Activated T-helper 1 cell treated with anti-CD3 and anti-CD28 coated beads, Interleukin-12 subunit alpha, Interleukin-12 subunit beta, Interleukin-2, Interleukin-4 antibody, amounts not matched to agents 30 ng/mL and 10 ng/mL and 1 ng/mL, durations not matched to agents 14 hours and 24 hours and 36 hours (primary cell): ENCODE data around the gene YY1. TPM values are rescaled to one million over a fixed set of nuclear protein-coding genes. Genes with fewer than 3 reads are reported as not detected.
"Not testable (repeated sequence)": the region's sequence is repeated elsewhere in the genome, so short reads cannot be mapped to it uniquely, and the experiment has no call there.

Experiments used
- DNase-seq: peaks from one replicate; pipeline ENCODE4 v3.0.0; 2021; ENCODE audit warnings: low spot score
- H3K27ac Mint-ChIP-seq: one replicate; pipeline ENCODE4 v1.8.0; 2021; ENCODE audit warnings: mild to moderate bottlenecking, mixed read lengths
- H3K27me3 Mint-ChIP-seq: one replicate; pipeline ENCODE4 v1.8.0; 2022; ENCODE audit warnings: mild to moderate bottlenecking, moderate library complexity, mixed read lengths; ENCODE audit not compliant: insufficient read depth
- H3K36me3 Mint-ChIP-seq: one replicate; pipeline ENCODE4 v1.8.0; 2021; ENCODE audit warnings: low read depth, mixed read lengths
- H3K4me1 Mint-ChIP-seq: one replicate; pipeline ENCODE4 v1.8.0; 2021; ENCODE audit warnings: low read depth, mixed read lengths
- H3K4me3 Mint-ChIP-seq: one replicate; pipeline ENCODE4 v1.8.0; 2021; ENCODE audit warnings: mild to moderate bottlenecking, moderate library complexity, mixed read lengths
- H3K9me3 Mint-ChIP-seq: one replicate; pipeline ENCODE4 v1.8.0; 2021; ENCODE audit warnings: mixed read lengths
- intact Hi-C: fragments of 100-400 bp; cut with micrococcal nuclease; formaldehyde crosslinking; loops from one replicate; pipeline ENCODE4 v1.15.1; 2024
- total RNA-seq: library from RNA; stranded (reverse); gene quantifications from 2 replicates; pipeline ENCODE4 v1.2.3, GENCODE V29; 2022

YY1 gene
- total RNA-seq, 1 donor from 2014 or later: 110 TPM

DNA sequence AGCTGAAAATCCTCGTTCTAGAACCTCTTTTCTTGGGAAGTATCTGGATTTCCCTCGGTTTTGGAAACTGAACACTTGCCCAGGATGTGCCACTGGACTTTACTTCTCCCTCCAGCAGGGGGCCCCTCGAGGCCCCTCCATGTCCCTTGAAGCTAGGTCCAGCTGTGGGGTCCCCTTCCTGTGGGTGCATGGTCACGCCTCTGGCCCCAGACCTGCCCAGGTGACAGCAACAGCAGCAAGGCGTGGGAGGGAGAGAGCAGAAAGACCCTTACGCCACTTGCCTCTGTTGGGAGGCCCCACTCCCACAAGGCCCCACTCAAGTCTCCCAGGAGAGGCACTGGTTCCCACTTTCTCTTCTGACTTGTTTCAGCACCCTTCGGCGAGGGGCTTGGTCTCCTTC lies 64.2 kb downstream of the YY1 start:
- Mint-ChIP-seq H3K27ac (no peak overlapping the region), H3K9me3 (no peaks in the 10 kb centered on the region), H3K36me3 (no peaks in the 10 kb centered on the region), H3K27me3 (peaks cover 7% of the 10 kb centered on the region), H3K4me3 (no peak overlapping the region), H3K4me1 (peaks cover 22% of the 10 kb centered on the region)
- DNase-seq: no peak
- intact Hi-C loops: loop anchor here (1.0 kb wide), 1 partner anchor 74 kb away; no protein-coding TSS in a partner anchor

DNA sequence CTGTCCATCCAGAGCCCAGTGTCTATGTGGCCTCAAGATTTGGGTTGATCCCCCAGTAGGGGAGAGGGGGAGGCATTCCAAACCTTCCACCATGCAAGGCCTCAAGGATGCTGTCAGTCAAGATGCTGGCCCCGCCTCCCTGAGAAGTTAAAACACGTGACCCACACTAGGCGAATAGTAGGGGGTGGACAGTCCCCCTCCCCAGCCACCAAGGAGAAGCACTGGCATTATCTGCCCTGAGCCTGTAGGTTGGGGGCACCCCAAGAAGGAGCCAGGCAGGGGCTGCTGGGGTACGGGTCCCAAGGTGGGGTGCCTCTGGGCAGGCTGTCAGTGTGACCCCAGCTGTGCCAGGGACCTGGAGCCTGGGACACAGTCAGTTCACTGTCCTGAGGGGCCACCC lies 65.0 kb downstream of the YY1 start:
- Mint-ChIP-seq H3K4me3 (no peak overlapping the region), H3K36me3 (no peaks in the 10 kb centered on the region), H3K27me3 (peaks cover 12% of the 10 kb centered on the region), H3K27ac (no peak overlapping the region), H3K4me1 (peaks cover 22% of the 10 kb centered on the region), H3K9me3 (no peaks in the 10 kb centered on the region)
- no peak for DNase-seq
- intact Hi-C loops: loop anchor here (1.0 kb wide), 1 partner anchor 73 kb away; no protein-coding TSS in a partner anchor

DNA sequence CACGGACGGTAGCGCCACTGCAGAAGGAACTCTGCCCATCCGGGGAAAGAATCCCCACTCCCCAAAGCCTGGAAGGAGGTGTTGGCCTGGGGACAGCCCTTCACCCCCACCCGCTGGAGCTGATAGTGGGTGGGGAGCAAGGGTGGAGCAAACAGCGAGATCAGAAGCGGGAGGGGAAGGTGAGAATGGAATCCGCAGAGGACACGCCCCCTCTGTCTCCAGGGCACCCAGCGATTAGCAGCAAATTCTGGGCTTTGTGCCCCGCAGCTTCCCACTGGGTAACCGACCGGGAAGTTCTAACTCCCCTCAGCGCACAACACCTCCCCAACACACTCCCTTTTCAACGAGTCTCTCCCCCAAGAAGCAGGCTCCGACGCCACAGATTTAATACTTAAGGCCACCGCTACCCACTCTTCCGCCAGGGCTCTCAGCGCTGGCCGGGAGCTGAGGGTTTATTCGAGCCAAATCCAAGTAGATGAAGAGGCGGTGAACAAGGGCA lies 65.9 kb downstream of the YY1 start:
- peak overlapping the region; percentile 14 for H3K27ac Mint-ChIP-seq
- H3K36me3 Mint-ChIP-seq: no peaks in the 10 kb centered on the region
- H3K4me1 Mint-ChIP-seq: peaks cover 22% of the 10 kb centered on the region
- intact Hi-C loops: loop anchor here (1.0 kb wide), 1 partner anchor 20 kb away; no protein-coding TSS in a partner anchor
- no peak for DNase-seq
- peaks cover 16% of the 10 kb centered on the region for H3K27me3 Mint-ChIP-seq
- H3K9me3 Mint-ChIP-seq: no peaks in the 10 kb centered on the region
- H3K4me3 Mint-ChIP-seq: peak overlapping the region; percentile 81

DNA sequence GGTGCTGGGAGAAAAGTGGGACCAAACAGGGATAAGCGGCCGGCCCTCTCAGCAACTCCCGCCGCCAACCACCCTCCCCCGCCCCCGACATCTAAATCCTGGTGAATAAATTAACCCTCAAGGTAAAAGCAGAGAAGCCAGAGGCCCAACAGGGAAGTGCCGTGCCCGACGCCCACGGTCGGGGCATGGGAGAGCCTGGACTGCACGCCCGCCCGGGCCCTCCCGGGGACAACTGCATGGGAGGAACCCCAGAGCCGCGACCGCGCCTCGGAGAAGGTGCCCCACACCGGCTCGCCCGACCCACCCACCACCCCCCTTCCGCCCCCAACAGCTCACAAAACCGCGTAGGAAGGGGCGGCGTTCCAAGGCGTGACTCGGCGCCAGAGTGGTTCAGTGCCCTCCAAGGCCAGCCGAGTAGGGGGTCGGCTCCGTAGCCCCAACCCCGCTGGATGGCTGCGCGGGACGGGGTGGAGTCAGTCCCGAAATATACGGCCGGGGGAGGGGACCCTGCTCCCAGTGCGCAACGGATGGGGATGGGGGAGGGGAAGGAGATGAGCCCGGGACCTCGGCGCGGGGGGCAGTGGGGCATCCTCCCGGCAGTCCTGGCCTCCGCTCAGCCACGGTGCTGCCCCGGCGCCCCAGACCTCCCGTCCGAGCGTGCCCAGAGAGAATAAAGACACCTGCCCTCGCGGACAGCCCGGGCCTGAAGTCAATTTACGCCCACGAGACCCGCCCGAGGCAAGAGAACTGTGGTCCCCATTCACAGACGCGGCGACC lies 66.6 kb downstream of the YY1 start:
- no peaks in the 10 kb centered on the region for H3K36me3 Mint-ChIP-seq
- H3K9me3 Mint-ChIP-seq: no peaks in the 10 kb centered on the region
- H3K27me3 Mint-ChIP-seq: peaks cover 18% of the 10 kb centered on the region
- H3K4me1 Mint-ChIP-seq: peaks cover 22% of the 10 kb centered on the region
- H3K4me3 Mint-ChIP-seq: peak overlapping the region; percentile 81
- peak; percentile 14 for DNase-seq
- H3K27ac Mint-ChIP-seq: peak overlapping the region; percentile 14
- intact Hi-C loops: loop anchor here (1.0 kb wide), 2 partner anchors 13 to 20 kb away; no protein-coding TSS in a partner anchor

DNA sequence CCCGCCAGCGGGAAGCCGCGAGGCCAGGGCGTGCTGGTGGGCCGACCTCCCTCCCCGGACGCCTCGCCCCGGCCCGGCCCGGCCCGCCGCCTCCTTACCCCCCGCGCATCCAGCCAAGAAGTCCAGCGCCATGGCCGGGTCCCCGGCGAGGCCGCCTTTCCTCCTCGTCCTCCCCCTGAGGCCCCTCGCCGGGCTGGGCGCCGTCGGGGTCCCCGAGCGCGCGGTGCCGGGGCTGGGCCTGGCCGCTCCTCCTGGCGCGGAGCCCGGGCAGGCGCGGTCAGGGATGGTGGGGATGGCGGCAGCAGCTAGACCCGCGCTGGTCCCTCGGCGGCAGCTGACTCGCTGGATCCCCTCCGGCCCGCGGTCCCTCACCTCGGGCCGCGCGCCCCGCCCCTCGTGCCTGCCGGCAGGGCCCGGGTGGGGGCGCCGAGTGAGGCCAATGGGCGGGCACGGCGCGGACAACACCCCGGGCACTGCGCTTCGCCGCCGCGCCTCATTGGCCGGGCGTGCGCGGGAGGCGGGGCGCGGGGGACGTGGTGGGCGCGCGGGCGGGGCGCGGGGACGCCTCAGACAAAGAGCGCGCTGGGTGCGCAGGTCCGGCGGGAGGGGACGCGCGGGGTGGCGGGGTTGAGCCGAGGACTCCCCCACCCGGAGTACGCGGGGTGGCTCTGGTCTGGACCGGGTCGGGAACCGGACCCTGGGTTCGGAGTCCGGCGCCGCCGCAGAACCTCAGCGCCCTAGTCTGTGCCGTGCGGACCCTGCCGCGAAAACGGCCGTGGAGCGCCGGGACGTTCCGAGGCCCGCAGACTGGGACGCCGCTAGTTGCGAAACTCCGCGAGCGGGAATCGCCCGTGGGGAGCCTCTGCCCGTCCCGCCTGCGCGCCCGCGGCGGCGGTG lies 67.4 kb downstream of the YY1 start, which contains the start of gene SLC25A29:
Gene SLC25A29 (minus strand): TSS at position 344 of the 897 bp plus-strand sequence. CDS start 212 bp downstream, at position 132.
- peak within 1 kb of the TSS; percentile 81 for H3K4me3 Mint-ChIP-seq
- peaks cover 22% of the 10 kb centered on the region for H3K4me1 Mint-ChIP-seq
- no peaks in the 10 kb centered on the region for H3K9me3 Mint-ChIP-seq
- intact Hi-C loops: loop anchor here (1.0 kb wide), 1 partner anchor 12 kb away; no protein-coding TSS in a partner anchor
- peak; percentile 68 for DNase-seq
- no peaks in the 10 kb centered on the region for H3K36me3 Mint-ChIP-seq
- peaks cover 21% of the 10 kb centered on the region for H3K27me3 Mint-ChIP-seq
- H3K27ac Mint-ChIP-seq: no peak within 1 kb of the TSS

DNA sequence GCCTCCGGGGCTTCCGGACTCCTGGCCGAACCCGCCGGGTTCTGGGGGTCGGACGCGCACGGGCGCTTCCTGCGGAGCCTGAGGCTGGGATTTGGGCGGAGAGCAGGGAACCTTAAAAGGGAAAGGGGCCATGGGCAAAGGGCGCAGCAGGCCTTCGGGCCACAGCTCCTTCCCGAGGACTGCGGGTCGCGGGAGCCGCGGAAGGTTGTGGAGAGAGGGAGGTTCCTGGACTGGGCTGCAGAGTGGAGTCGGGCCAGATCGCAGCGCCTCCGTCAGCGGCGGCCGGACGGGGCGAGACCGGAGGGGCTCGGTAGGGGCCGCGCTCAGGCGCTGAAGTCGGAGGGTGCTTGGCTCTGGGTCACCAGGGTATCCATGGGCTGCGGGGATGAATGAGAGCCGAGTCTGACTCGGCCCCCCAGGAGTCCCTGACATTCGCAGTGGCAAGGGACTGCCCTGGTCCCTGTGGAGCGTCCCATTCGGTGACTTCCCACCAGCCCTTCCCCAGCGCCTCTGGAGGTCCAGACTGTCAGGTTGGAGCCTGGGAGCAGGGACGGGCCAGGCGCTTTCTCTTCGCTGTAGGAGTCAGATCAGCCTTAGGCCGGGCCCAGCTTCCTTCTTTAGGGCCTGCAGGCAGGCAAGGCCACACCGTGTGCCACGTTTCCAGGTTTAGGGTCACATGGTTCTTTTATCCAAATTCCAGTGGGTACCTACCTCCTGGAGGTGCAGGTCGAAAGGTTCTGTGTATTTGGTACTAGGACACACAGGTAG lies 68.2 kb downstream of the YY1 start:
- Mint-ChIP-seq H3K4me3 (peak overlapping the region; percentile 64), H3K36me3 (no peaks in the 10 kb centered on the region), H3K4me1 (peaks cover 22% of the 10 kb centered on the region), H3K9me3 (no peaks in the 10 kb centered on the region), H3K27ac (no peak overlapping the region), H3K27me3 (peaks cover 29% of the 10 kb centered on the region)
- intact Hi-C loops: loop anchor here (1.0 kb wide), 1 partner anchor 11 kb away; no protein-coding TSS in a partner anchor
- no peak for DNase-seq

DNA sequence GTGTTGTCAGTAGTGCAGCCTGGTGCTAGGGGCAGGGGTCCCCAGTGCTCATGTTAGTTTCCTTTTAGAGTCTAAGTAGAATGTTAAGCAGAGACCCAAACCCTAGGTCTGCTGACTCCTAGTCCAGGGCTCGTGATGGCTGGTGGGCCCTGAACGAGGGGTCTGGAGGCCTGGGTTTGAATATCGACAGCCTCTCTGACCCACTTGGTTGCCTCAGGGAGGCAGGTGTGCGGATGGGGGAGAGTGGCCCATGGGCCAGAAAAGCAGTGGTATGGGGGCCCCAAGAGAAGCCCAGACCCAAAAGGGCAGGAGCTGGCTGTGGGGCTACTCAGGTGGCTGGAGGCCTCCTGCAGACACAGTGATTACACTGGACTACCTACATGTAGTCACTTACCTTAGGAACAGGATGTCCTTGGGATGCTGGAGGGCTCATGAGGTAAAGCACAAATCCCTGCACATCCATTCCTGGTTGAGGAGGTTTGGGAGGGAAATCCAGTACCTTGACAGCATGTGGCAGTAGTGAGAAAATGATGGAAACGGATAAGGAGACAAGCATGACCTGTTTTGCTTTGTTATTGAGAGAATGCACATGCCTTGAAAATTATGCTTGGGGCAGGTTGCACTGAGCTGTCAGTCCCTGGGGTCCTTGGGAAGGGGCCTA lies 69.0 kb downstream of the YY1 start:
- Mint-ChIP-seq H3K36me3 (no peaks in the 10 kb centered on the region), H3K4me3 (peak overlapping the region; percentile 64)
- intact Hi-C loops: no loop called here

DNA sequence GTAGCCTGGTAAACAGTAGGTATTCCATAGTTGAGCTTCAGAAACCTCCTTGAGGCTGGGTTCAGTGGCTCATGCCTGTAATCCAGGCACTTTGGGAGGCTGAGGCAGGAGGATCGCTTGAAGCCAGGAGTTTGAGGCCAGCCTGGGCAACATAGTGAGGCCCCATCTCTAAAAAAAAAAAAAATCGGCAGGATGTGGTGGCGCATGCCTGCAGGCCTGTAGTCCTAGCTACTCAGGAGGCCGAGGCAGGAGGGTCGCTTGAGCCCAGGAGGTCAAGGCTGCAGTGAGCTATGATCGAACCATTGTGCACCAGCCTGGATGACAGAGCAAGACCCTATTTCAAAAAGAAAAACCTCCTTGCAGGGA lies 69.5 kb downstream of the YY1 start:
- Mint-ChIP-seq H3K4me1 (peaks cover 13% of the 10 kb centered on the region), H3K27me3 (peaks cover 33% of the 10 kb centered on the region)
- DNase-seq, H3K4me3 Mint-ChIP-seq, intact Hi-C loops, H3K36me3 Mint-ChIP-seq, H3K9me3 Mint-ChIP-seq, H3K27ac Mint-ChIP-seq: not testable (repeated sequence)

More for the DNA sequence above, 69.0 kb downstream of the YY1 start:
- Mint-ChIP-seq H3K27me3 (peaks cover 29% of the 10 kb centered on the region), H3K9me3 (no peaks in the 10 kb centered on the region), H3K27ac (no peak overlapping the region), H3K4me1 (peaks cover 18% of the 10 kb centered on the region)
- DNase-seq: no peak

DNA sequence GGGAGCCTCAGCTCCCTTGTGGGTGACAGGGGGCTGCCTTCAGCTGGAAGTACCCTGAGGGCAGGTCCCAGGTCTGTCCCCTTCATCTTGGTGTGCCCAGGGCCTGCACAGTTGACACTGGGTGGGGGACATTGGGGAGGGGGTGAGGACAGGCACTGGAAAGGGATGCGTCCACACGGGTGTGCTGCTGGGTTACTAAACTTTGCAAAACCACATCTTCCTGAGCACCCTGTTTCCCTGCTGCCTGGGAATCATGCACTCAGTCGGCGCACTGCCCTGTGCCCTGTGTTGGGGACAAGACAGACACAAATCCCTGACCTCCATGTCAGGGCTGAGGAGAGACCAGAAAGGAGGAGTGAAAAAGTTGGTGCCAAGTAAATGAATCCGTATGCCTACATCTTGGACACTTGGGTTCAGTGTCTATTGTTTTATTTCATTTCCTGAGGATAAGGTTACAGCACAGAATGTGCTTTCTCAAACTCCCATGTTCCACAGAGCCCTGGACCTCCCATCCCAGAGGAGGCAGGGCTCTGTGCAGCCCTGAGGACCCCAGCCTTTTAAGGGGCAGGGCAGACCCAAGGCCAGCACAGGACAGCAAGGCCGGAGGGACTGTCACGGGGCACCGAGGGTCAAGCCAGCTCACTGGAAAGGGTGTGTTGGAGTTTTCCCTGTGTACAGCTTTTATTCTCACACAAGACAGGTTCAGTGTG lies 70.2 kb downstream of the YY1 start:
- Mint-ChIP-seq H3K36me3 (no peaks in the 10 kb centered on the region), H3K27ac (no peak overlapping the region), H3K9me3 (no peaks in the 10 kb centered on the region), H3K4me1 (peaks cover 8% of the 10 kb centered on the region), H3K27me3 (peaks cover 33% of the 10 kb centered on the region), H3K4me3 (no peak overlapping the region)
- DNase-seq: no peak
- intact Hi-C loops: no loop called here

DNA sequence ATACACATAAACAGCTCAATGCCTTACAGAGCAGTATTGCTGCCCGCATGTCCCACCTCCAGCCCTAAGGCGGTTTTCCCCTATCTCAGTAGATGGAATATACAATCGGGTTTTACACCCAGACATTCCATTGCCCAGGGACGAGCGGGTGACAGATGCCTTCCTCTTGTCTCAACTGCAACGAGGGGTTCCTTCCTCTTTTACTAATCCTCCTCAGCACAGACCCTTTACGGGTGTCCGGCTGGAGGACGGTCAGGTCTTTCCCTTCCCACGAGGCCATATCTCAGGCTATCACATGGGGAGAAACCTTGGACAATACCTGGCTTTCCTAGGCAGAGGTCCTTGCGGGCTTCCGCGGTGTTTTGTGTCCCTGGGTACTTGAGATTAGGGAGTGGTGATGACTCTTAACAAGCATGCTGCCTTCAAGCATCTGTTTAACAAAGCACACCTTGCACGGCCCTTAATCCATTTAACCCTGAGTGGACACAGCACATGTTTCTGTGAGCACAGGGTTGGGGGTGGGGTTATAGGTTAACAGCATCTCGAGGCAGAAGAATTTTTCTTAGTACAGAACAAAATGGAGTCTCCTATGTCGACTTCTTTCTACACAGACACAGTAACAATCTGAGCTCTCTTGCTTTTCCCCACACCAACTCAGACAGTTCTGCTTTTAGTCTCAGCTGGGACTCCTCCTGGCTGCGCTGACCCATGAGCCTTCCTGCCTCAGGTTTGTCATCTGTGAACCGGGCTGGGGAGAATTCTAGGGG lies 73.3 kb downstream of the YY1 start:
- H3K4me3 Mint-ChIP-seq, intact Hi-C loops, H3K36me3 Mint-ChIP-seq, H3K9me3 Mint-ChIP-seq, H3K4me1 Mint-ChIP-seq, H3K27ac Mint-ChIP-seq, DNase-seq: not testable (repeated sequence)
- peaks cover 30% of the 10 kb centered on the region for H3K27me3 Mint-ChIP-seq

DNA sequence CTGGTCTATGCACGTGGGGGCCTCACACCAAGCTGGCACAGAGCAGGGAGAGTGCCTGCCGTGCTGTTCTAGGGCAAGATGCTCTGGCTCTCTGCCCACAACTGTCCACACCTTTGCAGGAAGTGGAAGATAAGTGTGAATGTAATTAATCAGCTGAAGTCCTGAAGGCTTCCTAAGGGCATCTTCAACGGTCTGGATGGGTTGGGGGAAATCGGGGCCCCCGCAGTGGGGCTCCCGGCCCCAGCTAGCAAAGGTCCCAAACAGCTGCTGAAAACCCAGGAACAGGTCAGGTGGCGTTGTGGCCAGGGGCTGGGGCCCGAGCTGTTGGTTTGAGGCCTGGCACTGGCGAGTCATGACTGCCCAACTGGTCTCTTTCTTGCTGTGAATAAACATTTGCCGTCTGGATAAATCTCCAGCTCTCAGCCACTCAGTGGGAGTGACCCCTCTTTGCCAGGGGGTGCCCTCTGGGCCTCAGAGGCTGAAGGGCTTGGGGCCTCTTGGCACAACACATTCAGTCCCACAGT lies 74.0 kb downstream of the YY1 start:
- Mint-ChIP-seq H3K4me3 (no peak overlapping the region), H3K27me3 (peaks cover 30% of the 10 kb centered on the region), H3K9me3 (no peaks in the 10 kb centered on the region), H3K4me1 (no peaks in the 10 kb centered on the region), H3K36me3 (no peaks in the 10 kb centered on the region), H3K27ac (no peak overlapping the region)
- no peak for DNase-seq
- intact Hi-C loops: no loop called here
